ENCODE measurements around the gene GEN1.

The GEN1 gene

DNA sequence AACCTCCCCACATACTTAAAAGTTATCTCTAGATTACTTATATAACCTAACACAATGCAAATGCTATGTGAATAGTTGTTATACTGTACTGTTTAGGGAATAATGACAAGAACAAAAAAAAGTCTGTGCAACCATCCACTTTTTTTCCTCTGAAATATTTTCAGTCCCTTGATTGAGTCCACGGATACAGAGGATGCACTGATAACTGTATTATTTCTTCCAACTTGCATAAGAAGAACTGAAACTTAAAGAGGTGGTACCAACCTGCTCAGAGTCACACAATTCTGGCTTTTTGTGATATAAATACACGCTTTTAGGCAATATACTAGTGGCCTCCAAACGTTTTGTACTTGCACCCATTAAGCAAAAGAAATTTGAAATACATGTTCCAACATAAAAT lies 1.7 kb upstream of the GEN1 start:
- DNase-seq (ENCODE audit: low read depth), result no peak
- TF ChIP-seq, protein P1, sequence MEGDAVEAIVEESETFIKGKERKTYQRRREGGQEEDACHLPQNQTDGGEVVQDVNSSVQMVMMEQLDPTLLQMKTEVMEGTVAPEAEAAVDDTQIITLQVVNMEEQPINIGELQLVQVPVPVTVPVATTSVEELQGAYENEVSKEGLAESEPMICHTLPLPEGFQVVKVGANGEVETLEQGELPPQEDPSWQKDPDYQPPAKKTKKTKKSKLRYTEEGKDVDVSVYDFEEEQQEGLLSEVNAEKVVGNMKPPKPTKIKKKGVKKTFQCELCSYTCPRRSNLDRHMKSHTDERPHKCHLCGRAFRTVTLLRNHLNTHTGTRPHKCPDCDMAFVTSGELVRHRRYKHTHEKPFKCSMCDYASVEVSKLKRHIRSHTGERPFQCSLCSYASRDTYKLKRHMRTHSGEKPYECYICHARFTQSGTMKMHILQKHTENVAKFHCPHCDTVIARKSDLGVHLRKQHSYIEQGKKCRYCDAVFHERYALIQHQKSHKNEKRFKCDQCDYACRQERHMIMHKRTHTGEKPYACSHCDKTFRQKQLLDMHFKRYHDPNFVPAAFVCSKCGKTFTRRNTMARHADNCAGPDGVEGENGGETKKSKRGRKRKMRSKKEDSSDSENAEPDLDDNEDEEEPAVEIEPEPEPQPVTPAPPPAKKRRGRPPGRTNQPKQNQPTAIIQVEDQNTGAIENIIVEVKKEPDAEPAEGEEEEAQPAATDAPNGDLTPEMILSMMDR (conservative IDR thresholded peaks at IDR 0.05; ENCODE audit: control insufficient read depth, insufficient read depth, low read depth, low read length), result no peak
- peak overlapping the region; percentile 82 for H3K4me3 ChIP-seq (ENCODE audit: control insufficient read depth, low read depth, low read length)

DNA sequence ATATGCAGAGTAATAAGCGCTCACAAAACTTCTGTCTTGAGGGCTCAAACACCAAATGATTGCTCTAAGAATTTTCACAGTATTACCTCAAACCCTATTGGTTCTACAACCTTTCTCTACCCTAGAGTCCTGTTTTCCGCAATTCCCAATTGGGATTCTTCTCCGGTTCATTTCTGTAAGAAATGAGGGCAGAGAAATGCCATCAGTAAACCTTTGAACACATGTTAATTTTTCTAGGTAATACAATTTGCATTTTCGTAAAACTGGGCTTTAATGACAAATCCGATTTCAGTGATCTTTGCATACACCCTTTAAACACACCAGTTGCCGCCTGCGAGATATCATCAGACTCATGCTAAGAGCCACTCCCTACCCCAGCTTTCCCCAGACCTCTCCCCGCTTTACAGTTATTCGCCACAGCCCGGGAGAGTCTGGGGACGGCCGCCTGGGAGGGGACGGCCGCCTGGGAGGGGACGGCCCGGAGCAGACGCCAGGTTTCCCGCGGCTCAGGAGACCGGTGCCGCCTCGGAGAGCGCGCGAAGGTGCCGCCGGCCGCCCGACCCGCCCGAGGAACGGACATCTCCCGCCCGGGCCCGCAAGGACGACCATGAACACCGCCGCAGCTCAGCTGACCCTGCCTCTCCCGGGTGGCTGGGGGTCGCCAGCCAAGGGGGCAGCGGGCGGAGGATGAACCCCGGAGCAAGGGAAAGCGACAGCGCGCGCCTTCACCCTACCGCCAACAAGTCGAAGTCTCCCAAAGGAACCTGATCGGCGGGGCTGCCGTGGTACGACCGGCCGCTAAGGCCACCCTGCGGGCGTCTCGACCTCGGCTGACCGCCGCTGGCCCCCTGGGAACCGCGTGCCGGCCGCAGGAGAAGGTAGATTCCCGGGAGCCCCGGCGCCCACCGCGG lies 791 bp upstream of the GEN1 start:
- DNase-seq (ENCODE audit: low read depth), result peak; percentile 34
- TF ChIP-seq, protein P1 (conservative IDR thresholded peaks at IDR 0.05; ENCODE audit: control insufficient read depth, insufficient read depth, low read depth, low read length), result no peak
- H3K4me3 ChIP-seq (ENCODE audit: control insufficient read depth, low read depth, low read length), result peak overlapping the region; percentile 82

DNA sequence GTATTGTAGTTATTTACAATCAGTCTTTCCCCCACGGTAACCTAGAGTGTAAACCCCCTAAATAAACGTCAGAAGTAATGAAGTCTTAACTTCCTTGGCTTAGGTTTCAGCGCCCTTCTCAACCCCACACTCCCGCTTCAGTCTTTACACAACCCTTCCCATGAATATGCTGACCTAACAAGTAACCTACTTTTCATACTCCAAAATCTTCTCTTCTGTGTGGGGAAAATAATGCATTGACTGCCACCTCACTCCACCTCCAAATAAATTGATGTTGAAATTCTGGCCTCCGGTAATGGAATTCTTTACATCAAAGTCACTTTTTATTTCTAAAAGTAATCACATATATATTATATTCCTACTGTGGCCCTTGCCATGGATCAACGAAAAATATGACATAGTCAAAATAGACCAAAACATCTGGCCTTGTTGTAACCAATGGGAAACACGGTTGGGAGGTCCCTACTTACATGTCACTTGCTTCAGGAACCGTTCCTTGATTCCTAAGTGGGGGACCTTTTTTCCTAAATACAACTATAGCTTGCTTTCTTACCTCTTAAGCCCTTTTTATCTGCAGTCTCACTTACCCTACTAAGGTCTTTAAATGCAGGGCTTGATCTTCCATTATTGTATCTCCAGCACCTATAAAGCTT lies 961 bp downstream of the GEN1 start:
- H3K4me3 ChIP-seq (ENCODE audit: control insufficient read depth, low read depth, low read length), result peak overlapping the region; percentile 82
- DNase-seq (ENCODE audit: low read depth), result peak; percentile 22
- TF ChIP-seq, protein P1 (conservative IDR thresholded peaks at IDR 0.05; ENCODE audit: control insufficient read depth, insufficient read depth, low read depth, low read length), result no peak

DNA sequence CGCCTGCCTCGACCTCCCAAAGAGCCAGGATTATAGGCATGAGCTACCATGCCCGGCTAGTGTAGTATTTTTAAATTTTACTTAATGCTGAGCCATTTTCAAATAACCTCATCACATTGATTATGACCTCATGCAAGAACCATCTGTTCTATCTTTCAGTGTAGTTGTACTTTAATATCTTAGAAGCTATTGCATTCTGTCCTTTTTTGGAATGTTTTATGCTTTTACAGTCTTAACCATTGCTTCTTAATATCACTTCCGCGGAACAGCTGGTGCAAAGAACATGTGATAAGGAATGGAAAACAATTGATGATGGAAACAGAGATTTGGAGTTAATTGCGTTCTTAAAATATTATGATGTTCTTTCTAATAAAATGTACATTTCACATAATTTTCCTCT lies 2.7 kb downstream of the GEN1 start:
- peak; percentile 34 for DNase-seq (ENCODE audit: low read depth)
- no peak overlapping the region for H3K4me3 ChIP-seq (ENCODE audit: control insufficient read depth, low read depth, low read length)
- TF ChIP-seq, protein P1 (conservative IDR thresholded peaks at IDR 0.05; ENCODE audit: control insufficient read depth, insufficient read depth, low read depth, low read length), result no peak

DNA sequence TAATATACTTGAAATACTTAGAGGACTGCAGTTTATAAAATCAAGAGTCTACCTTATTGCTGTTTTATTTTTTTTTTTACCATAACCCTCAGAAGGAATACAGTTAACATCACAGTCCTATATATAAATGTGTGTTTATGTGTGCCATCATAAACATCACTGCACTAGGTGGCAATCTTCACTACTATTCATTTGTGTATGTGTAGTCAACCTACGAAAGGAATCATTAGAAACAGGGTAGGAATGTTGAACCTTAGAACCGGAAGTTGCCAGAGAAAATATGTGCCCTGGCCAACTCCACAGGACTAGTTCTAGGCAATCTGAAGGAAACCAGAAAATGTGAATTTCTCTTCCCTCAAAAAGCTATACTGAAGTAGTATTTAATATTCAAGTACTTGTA lies 3.4 kb downstream of the GEN1 start:
- TF ChIP-seq, protein P1 (conservative IDR thresholded peaks at IDR 0.05; ENCODE audit: control insufficient read depth, insufficient read depth, low read depth, low read length), result no peak
- no peak for DNase-seq (ENCODE audit: low read depth)
- no peak overlapping the region for H3K4me3 ChIP-seq (ENCODE audit: control insufficient read depth, low read depth, low read length)

DNA sequence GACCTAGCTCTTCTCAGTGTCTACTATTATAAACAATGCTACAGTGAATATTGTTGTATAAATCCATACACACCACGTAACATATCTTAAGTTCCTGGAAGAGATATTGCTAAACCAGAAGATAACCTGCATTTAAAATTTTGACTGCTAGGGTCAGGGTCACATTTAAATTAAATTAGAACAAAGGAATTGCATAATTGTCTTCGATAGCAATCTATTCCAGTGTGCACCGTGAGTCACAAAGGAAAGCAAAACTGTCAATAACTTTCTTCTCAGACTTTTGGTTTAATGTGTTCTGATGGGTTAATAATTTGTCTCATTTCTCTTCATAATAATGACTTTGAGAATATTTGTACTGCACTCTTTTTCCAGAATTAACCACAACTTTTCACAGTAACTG lies 4.2 kb downstream of the GEN1 start:
- TF ChIP-seq, protein P1 (conservative IDR thresholded peaks at IDR 0.05; ENCODE audit: control insufficient read depth, insufficient read depth, low read depth, low read length), result no peak
- H3K4me3 ChIP-seq (ENCODE audit: control insufficient read depth, low read depth, low read length), result no peak overlapping the region
- DNase-seq (ENCODE audit: low read depth), result no peak

Data from fibroblast of mammary gland (primary cell).